Mammary epithelial cell (primary cell): ENCODE results near the gene CDKN1A.

Source experiments
- EZH2 ChIP-seq: IDR thresholded peaks from 2 replicates; pipeline ENCODE4 v1.6.1; 2012; ENCODE audit warnings: low read length, inconsistent platforms, borderline replicate concordance
- TF ChIP-seq, protein P1 (sequence below), 2 donors: IDR thresholded peaks in 1 of 2; conservative IDR thresholded peaks in 1 of 2; 2 replicates each; pipeline ENCODE4 v1.5.1; 2011 to 2012; ENCODE audit warnings: inconsistent platforms in 2 of 2, low read length in 2 of 2, mild to moderate bottlenecking in 2 of 2, control low read depth in 1 of 2, low read depth in 1 of 2; ENCODE audit not compliant: insufficient read depth in 1 of 2; ENCODE audit errors: extremely low read depth in 1 of 2

- TF ChIP-seq, protein P1, sequence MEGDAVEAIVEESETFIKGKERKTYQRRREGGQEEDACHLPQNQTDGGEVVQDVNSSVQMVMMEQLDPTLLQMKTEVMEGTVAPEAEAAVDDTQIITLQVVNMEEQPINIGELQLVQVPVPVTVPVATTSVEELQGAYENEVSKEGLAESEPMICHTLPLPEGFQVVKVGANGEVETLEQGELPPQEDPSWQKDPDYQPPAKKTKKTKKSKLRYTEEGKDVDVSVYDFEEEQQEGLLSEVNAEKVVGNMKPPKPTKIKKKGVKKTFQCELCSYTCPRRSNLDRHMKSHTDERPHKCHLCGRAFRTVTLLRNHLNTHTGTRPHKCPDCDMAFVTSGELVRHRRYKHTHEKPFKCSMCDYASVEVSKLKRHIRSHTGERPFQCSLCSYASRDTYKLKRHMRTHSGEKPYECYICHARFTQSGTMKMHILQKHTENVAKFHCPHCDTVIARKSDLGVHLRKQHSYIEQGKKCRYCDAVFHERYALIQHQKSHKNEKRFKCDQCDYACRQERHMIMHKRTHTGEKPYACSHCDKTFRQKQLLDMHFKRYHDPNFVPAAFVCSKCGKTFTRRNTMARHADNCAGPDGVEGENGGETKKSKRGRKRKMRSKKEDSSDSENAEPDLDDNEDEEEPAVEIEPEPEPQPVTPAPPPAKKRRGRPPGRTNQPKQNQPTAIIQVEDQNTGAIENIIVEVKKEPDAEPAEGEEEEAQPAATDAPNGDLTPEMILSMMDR (conservative IDR thresholded peaks at IDR 0.05 in 1 of 2, IDR thresholded peaks at IDR 0.05 in 1 of 2; ENCODE audit: extremely low read depth in 1 of 2, insufficient read depth in 1 of 2, low read depth in 1 of 2, low read length in 2 of 2), result no peak
- TF ChIP-seq EZH2, result no peak
Measured at GRCh38 chr6:36686668-36687513, 8.4 kb downstream of the CDKN1A start.
